ENCODE results near the gene TTLL13.

TTLL13 gene

GRCh38 chr15:90249203-90249863 lies at the start of gene TTLL13:
Gene TTLL13, plus strand, starts transcription at chr15:90249556. Its CDS starts 1,075 bp downstream, at chr15:90250631.
- peak; percentile 95 for DNase-seq (ENCODE audit: low spot score)

GRCh38 chr15:90200534-90201129 lies 48.7 kb upstream of the TTLL13 start:
- peak; percentile 66 for DNase-seq (ENCODE audit: low spot score)

- peak; percentile 96 for DNase-seq (ENCODE audit: low spot score)
Observed at GRCh38 chr15:90201130-90201943, 48.0 kb upstream of the TTLL13 start, which contains the start of gene SEMA4B. Gene SEMA4B, plus strand, starts transcription at chr15:90201330. Its CDS starts 249 bp downstream, at chr15:90201579.

GRCh38 chr15:90201944-90202375 lies 47.4 kb upstream of the TTLL13 start:
- DNase-seq (ENCODE audit: low spot score) = peak; percentile 65

GRCh38 chr15:90202929-90203328 lies 46.4 kb upstream of the TTLL13 start:
- no peak for DNase-seq (ENCODE audit: low spot score)

GRCh38 chr15:90203473-90203872 lies 45.9 kb upstream of the TTLL13 start:
- DNase-seq (ENCODE audit: low spot score) = no peak

- DNase-seq (ENCODE audit: low spot score) = no peak
Observed at GRCh38 chr15:90203922-90204321, 45.4 kb upstream of the TTLL13 start.

GRCh38 chr15:90205050-90205848 lies 44.1 kb upstream of the TTLL13 start:
- no peak for DNase-seq (ENCODE audit: low spot score)

GRCh38 chr15:90205886-90206285 lies 43.5 kb upstream of the TTLL13 start:
- no peak for DNase-seq (ENCODE audit: low spot score)

GRCh38 chr15:90207252-90207651 lies 42.1 kb upstream of the TTLL13 start:
- DNase-seq (ENCODE audit: low spot score) = no peak

GRCh38 chr15:90208356-90208755 lies 41.0 kb upstream of the TTLL13 start:
- DNase-seq (ENCODE audit: low spot score) = no peak

GRCh38 chr15:90209591-90209990 lies 39.8 kb upstream of the TTLL13 start:
- DNase-seq (ENCODE audit: low spot score) = no peak

- no peak for DNase-seq (ENCODE audit: low spot score)
Observed at GRCh38 chr15:90210593-90210992, 38.8 kb upstream of the TTLL13 start.

GRCh38 chr15:90211009-90211408 lies 38.3 kb upstream of the TTLL13 start:
- no peak for DNase-seq (ENCODE audit: low spot score)

GRCh38 chr15:90211440-90212143 lies 37.8 kb upstream of the TTLL13 start:
- no peak for DNase-seq (ENCODE audit: low spot score)

GRCh38 chr15:90212221-90213098 lies 36.9 kb upstream of the TTLL13 start:
- no peak for DNase-seq (ENCODE audit: low spot score)

GRCh38 chr15:90213122-90213817 lies 36.1 kb upstream of the TTLL13 start:
- DNase-seq (ENCODE audit: low spot score) = no peak

GRCh38 chr15:90213818-90214204 lies 35.5 kb upstream of the TTLL13 start:
- DNase-seq (ENCODE audit: low spot score) = no peak

- peak; percentile 55 for DNase-seq (ENCODE audit: low spot score)
Observed at GRCh38 chr15:90214553-90215196, 34.7 kb upstream of the TTLL13 start.

All from HuH-7.5 (cell line).